Neural crest cell (in vitro differentiated cells): ENCODE results near the gene CD80. TPM values are rescaled to one million over a fixed set of nuclear protein-coding genes. Genes with fewer than 3 reads are reported as not detected.

Experiments used
- DNase-seq: peaks from one replicate; pipeline ENCODE4 v3.0.0; 2021; ENCODE audit warnings: low read depth, mixed read lengths, low spot score
- H3K27ac Mint-ChIP-seq: one replicate; pipeline ENCODE4 v1.8.0; 2021; ENCODE audit warnings: mild to moderate bottlenecking, mixed read lengths; ENCODE audit not compliant: unreplicated experiment
- H3K27me3 Mint-ChIP-seq: 2 replicates; pipeline ENCODE4 v1.8.0; 2021; ENCODE audit warnings: low read depth, mild to moderate bottlenecking, mixed read lengths
- H3K36me3 Mint-ChIP-seq: 2 replicates; pipeline ENCODE4 v1.8.0; 2021; ENCODE audit warnings: low read depth, mild to moderate bottlenecking, mixed read lengths
- H3K4me1 Mint-ChIP-seq: 2 replicates; pipeline ENCODE4 v1.8.0; 2021; ENCODE audit warnings: mixed read lengths
- H3K4me3 Mint-ChIP-seq: one replicate; pipeline ENCODE4 v1.8.0; 2021; ENCODE audit warnings: mild to moderate bottlenecking, mixed read lengths
- H3K9me3 Mint-ChIP-seq: 2 replicates; pipeline ENCODE4 v1.8.0; 2021; ENCODE audit warnings: mixed read lengths
- total RNA-seq: library from RNA; stranded (reverse); gene quantifications from 2 replicates; pipeline ENCODE4 v1.2.1, GENCODE V29; 2021
- TF ChIP-seq, protein P1 (sequence below): fragments of 200-600 bp; sonication (generic); conservative IDR thresholded peaks from 2 replicates; pipeline ENCODE4 v1.5.0; 2021; ENCODE audit warnings: antibody characterized with exemption, mild to moderate bottlenecking

CD80 gene
- total RNA-seq, 1 donor from 2014 or later = not detected

DNA sequence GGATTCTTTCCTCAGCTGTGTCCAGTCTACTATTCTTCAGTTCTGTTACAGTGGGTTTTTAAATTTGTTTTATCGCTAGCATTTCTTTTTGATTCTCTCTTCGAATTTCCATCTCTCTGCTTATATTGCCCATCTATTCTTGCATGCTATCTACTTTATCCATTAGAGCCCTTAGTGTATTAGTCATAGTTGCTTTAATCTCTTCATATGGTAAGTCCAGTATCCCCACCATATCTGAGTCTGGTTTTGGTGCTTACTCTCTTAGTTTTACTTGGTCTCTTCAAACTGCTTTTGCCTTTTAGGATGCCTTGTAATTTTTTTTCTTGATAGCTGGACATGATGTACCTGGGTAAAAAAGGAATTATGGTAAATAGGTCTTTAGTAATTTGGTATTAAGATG is 52.0 kb downstream of the CD80 start:
- DNase-seq = no peak
- Mint-ChIP-seq H3K9me3 (no peaks in the 10 kb centered on the region), H3K36me3 (peaks cover 8% of the 10 kb centered on the region), H3K27me3 (no peaks in the 10 kb centered on the region), H3K4me1 (no peaks in the 10 kb centered on the region), H3K27ac (peak overlapping the region; percentile 57), H3K4me3 (no peak overlapping the region)
- TF ChIP-seq, protein P1, sequence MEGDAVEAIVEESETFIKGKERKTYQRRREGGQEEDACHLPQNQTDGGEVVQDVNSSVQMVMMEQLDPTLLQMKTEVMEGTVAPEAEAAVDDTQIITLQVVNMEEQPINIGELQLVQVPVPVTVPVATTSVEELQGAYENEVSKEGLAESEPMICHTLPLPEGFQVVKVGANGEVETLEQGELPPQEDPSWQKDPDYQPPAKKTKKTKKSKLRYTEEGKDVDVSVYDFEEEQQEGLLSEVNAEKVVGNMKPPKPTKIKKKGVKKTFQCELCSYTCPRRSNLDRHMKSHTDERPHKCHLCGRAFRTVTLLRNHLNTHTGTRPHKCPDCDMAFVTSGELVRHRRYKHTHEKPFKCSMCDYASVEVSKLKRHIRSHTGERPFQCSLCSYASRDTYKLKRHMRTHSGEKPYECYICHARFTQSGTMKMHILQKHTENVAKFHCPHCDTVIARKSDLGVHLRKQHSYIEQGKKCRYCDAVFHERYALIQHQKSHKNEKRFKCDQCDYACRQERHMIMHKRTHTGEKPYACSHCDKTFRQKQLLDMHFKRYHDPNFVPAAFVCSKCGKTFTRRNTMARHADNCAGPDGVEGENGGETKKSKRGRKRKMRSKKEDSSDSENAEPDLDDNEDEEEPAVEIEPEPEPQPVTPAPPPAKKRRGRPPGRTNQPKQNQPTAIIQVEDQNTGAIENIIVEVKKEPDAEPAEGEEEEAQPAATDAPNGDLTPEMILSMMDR = no peak

DNA sequence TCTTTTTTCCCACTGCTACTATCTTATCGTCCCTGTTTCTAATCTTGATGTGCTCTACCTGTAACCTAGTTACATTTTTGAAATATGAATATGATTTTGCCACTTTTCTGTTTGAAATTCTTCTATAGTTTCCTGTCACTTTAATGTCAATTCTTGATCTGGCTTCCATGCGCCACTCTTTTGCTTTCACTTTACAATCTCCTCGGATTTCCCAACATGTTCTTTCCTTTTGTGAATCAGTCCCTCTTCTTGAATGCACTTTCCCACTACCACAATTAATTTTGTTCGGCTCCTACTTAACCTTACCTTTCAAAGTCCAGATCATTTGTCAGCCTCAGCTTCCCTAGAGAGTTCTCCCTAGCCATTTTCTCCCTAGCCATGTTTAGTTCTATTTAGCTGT is 52.8 kb downstream of the CD80 start:
- Mint-ChIP-seq H3K36me3 (peaks cover 8% of the 10 kb centered on the region), H3K27me3 (no peaks in the 10 kb centered on the region), H3K9me3 (no peaks in the 10 kb centered on the region), H3K4me3 (no peak overlapping the region), H3K4me1 (no peaks in the 10 kb centered on the region), H3K27ac (no peak overlapping the region)
- TF ChIP-seq, protein P1 = no peak
- no peak for DNase-seq

DNA sequence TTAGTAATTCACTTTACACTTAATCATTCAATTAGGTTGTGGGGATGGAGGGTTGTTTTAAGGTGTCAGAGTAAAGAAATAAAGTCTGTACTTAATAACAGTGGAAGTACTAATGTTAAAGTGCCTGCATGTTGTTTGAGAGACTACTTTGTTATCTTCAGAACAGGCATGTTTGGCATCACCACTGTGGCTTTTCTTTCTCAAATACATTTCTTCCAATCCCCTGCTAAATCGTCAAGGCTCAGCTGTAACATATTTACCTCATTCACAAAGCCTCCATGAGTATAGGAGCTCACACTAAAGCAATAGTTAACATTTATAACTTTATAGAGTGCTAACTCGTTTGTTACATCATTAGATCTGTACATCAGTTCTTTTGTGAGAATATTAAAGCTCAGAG is 58.5 kb downstream of the CD80 start:
- peak overlapping the region; percentile 99 for H3K4me3 Mint-ChIP-seq
- H3K9me3 Mint-ChIP-seq = no peaks in the 10 kb centered on the region
- DNase-seq = no peak
- H3K36me3 Mint-ChIP-seq = peaks cover 3% of the 10 kb centered on the region
- no peak overlapping the region for H3K27ac Mint-ChIP-seq
- H3K27me3 Mint-ChIP-seq = no peaks in the 10 kb centered on the region
- H3K4me1 Mint-ChIP-seq = peaks cover 31% of the 10 kb centered on the region
- TF ChIP-seq, protein P1 = no peak

DNA sequence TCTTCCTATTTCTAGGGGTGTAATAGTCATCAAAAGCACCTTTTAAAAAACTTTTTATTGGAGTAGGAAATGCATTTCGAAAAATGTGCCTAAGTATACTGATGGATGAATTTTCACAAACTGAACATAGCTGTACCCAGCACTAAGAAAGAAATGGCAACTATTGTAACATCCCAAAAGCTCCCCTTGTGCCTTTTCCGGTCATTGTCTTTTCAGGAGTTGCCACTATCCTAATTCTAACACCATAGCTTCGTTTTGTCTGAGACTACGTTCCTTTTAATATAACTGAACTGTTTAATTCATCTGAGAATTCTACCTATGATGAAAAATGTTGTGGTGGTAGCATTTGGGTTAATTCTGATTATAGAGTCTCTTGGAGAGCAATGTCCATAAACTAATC is 59.1 kb downstream of the CD80 start:
- Mint-ChIP-seq H3K4me3 (peak overlapping the region; percentile 99), H3K36me3 (peaks cover 3% of the 10 kb centered on the region), H3K27me3 (no peaks in the 10 kb centered on the region), H3K27ac (no peak overlapping the region), H3K9me3 (no peaks in the 10 kb centered on the region), H3K4me1 (peaks cover 31% of the 10 kb centered on the region)
- no peak for DNase-seq
- TF ChIP-seq, protein P1 = no peak

DNA sequence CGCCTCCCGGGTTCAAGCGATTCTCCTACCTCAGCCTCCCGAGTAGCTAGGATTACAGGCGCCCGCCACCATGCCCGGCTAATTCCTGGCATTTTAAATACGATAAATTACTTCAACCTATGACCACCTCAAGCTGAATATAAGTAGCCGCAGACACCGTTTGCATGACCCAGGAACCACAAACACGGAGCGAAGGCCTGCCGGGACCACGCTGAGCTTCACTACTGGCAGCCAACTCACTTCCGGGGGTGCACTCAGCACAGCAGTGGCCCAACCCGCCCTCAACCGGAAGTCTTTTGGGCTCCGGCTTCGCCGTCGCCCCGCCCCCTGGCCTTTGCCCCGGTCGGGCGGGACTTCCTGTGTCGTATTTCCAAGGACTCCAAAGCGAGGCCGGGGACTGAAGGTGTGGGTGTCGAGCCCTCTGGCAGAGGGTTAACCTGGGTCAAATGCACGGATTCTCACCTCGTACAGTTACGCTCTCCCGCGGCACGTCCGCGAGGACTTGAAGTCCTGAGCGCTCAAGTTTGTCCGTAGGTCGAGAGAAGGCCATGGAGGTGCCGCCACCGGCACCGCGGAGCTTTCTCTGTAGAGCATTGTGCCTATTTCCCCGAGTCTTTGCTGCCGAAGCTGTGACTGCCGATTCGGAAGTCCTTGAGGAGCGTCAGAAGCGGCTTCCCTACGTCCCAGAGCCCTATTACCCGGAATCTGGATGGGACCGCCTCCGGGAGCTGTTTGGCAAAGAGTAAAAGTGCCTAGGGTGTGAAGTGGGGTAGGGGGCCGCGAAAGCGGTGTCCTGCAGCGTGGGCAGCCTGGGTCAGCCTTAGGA is 61.0 kb downstream of the CD80 start, which contains the start of gene TIMMDC1:
TSS of gene TIMMDC1 (plus strand) at position 362 of the 826 bp plus-strand sequence. CDS start at position 549, 187 bp downstream.
- H3K4me3 Mint-ChIP-seq = peak within 1 kb of the TSS; percentile 99
- TF ChIP-seq, protein P1 = no peak
- DNase-seq = peak; percentile 93
- peaks cover 31% of the 10 kb centered on the region for H3K4me1 Mint-ChIP-seq
- no peaks in the 10 kb centered on the region for H3K9me3 Mint-ChIP-seq
- no peaks in the 10 kb centered on the region for H3K27me3 Mint-ChIP-seq
- H3K36me3 Mint-ChIP-seq = no peaks in the 10 kb centered on the region
- H3K27ac Mint-ChIP-seq = peak within 1 kb of the TSS; percentile 99
